Neutrophil (primary cell): Measurements from ENCODE around the gene NEUROD1.

ENCODE experiments used
- H3K27ac ChIP-seq: fragments of 200-600 bp; sonication (generic); 2 replicates; pipeline ENCODE4 v1.5.1; 2016; ENCODE audit warnings: mild to moderate bottlenecking, moderate library complexity
- H3K27me3 ChIP-seq: fragments of 200-600 bp; sonication (generic); 2 replicates; pipeline ENCODE4 v1.6.0; 2016; ENCODE audit warnings: mild to moderate bottlenecking
- H3K36me3 ChIP-seq: fragments of 200-600 bp; sonication (generic); 2 replicates; pipeline ENCODE4 v1.5.1; 2017
- H3K4me1 ChIP-seq, 2 experiments: fragments of 200-600 bp in 1 of 2; sonication (generic) in 1 of 2; 1 replicate in 1 of 2; 2 replicates in 1 of 2; pipeline versions ENCODE4 v1.5.1 to v1.6.1; 2013 to 2016; ENCODE audit warnings: low read depth in 1 of 2, low read length in 1 of 2, mild to moderate bottlenecking in 1 of 2, moderate library complexity in 1 of 2; ENCODE audit not compliant: control insufficient read depth in 1 of 2, insufficient read depth in 1 of 2
- H3K4me3 ChIP-seq, 2 experiments: fragments of 200-600 bp in 1 of 2; sonication (generic) in 1 of 2; 1 replicate in 1 of 2; 2 replicates in 1 of 2; pipeline ENCODE4 v1.5.1; 2013 to 2016; ENCODE audit warnings: low read depth in 1 of 2, low read length in 1 of 2, mild to moderate bottlenecking in 1 of 2, moderate library complexity in 1 of 2
- H3K9me3 ChIP-seq: fragments of 200-600 bp; sonication (generic); 2 replicates; pipeline ENCODE4 v1.5.1; 2016
- CTCF ChIP-seq: fragments of 200-600 bp; sonication (generic); IDR thresholded peaks from 2 replicates; pipeline ENCODE4 v1.5.1; 2016; ENCODE audit warnings: antibody characterized with exemption

Gene NEUROD1

GRCh38 chr2:181686576-181687185, 6.4 kb upstream of the NEUROD1 start:
- Histone ChIP-seq H3K4me3 (no peak overlapping the region), H3K27me3 (peaks cover 93% of the 10 kb centered on the region), H3K27ac (no peak overlapping the region), H3K9me3 (no peaks in the 10 kb centered on the region), H3K36me3 (no peaks in the 10 kb centered on the region), H3K4me1 (peaks cover 13 to 23% of the 10 kb centered on the region in 2 experiments)
- TF ChIP-seq CTCF, result no peak

- H3K27me3 ChIP-seq, result peaks cover 100% of the 10 kb centered on the region
- peaks cover 22 to 38% of the 10 kb centered on the region in 2 experiments for H3K4me1 ChIP-seq
- TF ChIP-seq CTCF, result no peak
- no peak overlapping the region for H3K4me3 ChIP-seq
- H3K27ac ChIP-seq, result no peak overlapping the region
- H3K9me3 ChIP-seq, result no peaks in the 10 kb centered on the region
- no peaks in the 10 kb centered on the region for H3K36me3 ChIP-seq
Measured at GRCh38 chr2:181685150-181685688, 4.9 kb upstream of the NEUROD1 start.

GRCh38 chr2:181684454-181685149, 4.3 kb upstream of the NEUROD1 start:
- Histone ChIP-seq H3K36me3 (no peaks in the 10 kb centered on the region), H3K27me3 (peaks cover 100% of the 10 kb centered on the region), H3K27ac (no peak overlapping the region), H3K9me3 (no peaks in the 10 kb centered on the region), H3K4me1 (peaks cover 22 to 38% of the 10 kb centered on the region in 2 experiments), H3K4me3 (no peak overlapping the region)
- no peak for TF ChIP-seq CTCF

GRCh38 chr2:181683518-181684453, 3.5 kb upstream of the NEUROD1 start:
- no peaks in the 10 kb centered on the region for H3K9me3 ChIP-seq
- peaks cover 22 to 38% of the 10 kb centered on the region in 2 experiments for H3K4me1 ChIP-seq
- no peak for TF ChIP-seq CTCF
- peak overlapping the region in 1 of 2 experiments; percentile 3 for H3K4me3 ChIP-seq
- H3K36me3 ChIP-seq, result no peaks in the 10 kb centered on the region
- H3K27me3 ChIP-seq, result peaks cover 100% of the 10 kb centered on the region
- H3K27ac ChIP-seq, result no peak overlapping the region

GRCh38 chr2:181682795-181683517, 2.6 kb upstream of the NEUROD1 start:
- H3K36me3 ChIP-seq, result no peaks in the 10 kb centered on the region
- no peak for TF ChIP-seq CTCF
- H3K27ac ChIP-seq, result no peak overlapping the region
- peaks cover 100% of the 10 kb centered on the region for H3K27me3 ChIP-seq
- peaks cover 22 to 38% of the 10 kb centered on the region in 2 experiments for H3K4me1 ChIP-seq
- H3K9me3 ChIP-seq, result no peaks in the 10 kb centered on the region
- H3K4me3 ChIP-seq, result peak overlapping the region in 1 of 2 experiments; percentile 3
